Esophagus squamous epithelium (tissue), 5 donors: ENCODE measurements around the gene EVA1A. TPM values are rescaled to one million over a fixed set of nuclear protein-coding genes. Genes with fewer than 3 reads are reported as not detected.

ENCODE experiments used
- DNase-seq: peaks from one replicate; lab custom pipeline; 2025; lab: John Stamatoyannopoulos, UW
- H3K27ac ChIP-seq, 4 donors: fragments of 200-600 bp; sonication (generic); one replicate each; pipeline ENCODE4 v1.5.1; 2016 to 2019; ENCODE audit warnings: mild to moderate bottlenecking in 1 of 4
- H3K27me3 ChIP-seq, 4 donors: fragments of 200-600 bp; sonication (generic); 1 replicate in 3 of 4; 2 replicates in 1 of 4; pipeline versions ENCODE4 v1.5.1 to v1.6.0; 2017 to 2021; ENCODE audit warnings: antibody characterized with exemption in 1 of 4
- H3K36me3 ChIP-seq, 3 donors: fragments of 200-600 bp; sonication (generic); one replicate each; pipeline ENCODE4 v1.5.1; 2016 to 2019
- H3K4me1 ChIP-seq, 3 donors: fragments of 200-600 bp; sonication (generic); one replicate each; pipeline ENCODE4 v1.5.1; 2017 to 2019
- H3K4me3 ChIP-seq, 4 donors: fragments of 200-600 bp; sonication (generic); 1 replicate in 3 of 4; 2 replicates in 1 of 4; pipeline ENCODE4 v1.5.1; 2016 to 2019; ENCODE audit warnings: mild to moderate bottlenecking in 2 of 4, moderate library complexity in 1 of 4
- H3K9me3 ChIP-seq, 3 donors: fragments of 200-600 bp; sonication (generic); one replicate each; pipeline ENCODE4 v1.5.1; 2016 to 2019
- POLR2A ChIP-seq, 4 donors: fragments of 450-650 bp; IDR thresholded peaks; one replicate each; pipeline ENCODE4 v1.6.1; 2017; ENCODE audit warnings: antibody characterized with exemption in 4 of 4, mild to moderate bottlenecking in 4 of 4, moderate library complexity in 3 of 4
- WGBS, 2 donors: methylation state at CpG; one replicate each; pipeline ENCODE4 v1.1.5; 2018; 5-methylcytosine and 5-hydroxymethylcytosine counted together
- intact Hi-C: fragments of 100-400 bp; cut with DNase I; formaldehyde crosslinking; loops from one replicate; pipeline ENCODE4 v1.15.0; 2022
- small RNA-seq, 4 donors: library from RNA; depleted of rRNA; stranded (forward); fragments of <200 nt; gene quantifications; one replicate each; pipeline ENCODE3, GENCODE V24; 2016
- total RNA-seq, 4 donors: library from RNA; depleted of rRNA; stranded (reverse); fragments of >200 nt; gene quantifications; one replicate each; pipeline ENCODE4 v1.1.0, GENCODE V29; 2016
- TF ChIP-seq, protein P1 (sequence below), 6 experiments: fragments of 450-650 bp in 4 of 6; fragments of 200-600 bp in 2 of 6; sonication (generic) in 2 of 6; IDR thresholded peaks; one replicate each; pipeline ENCODE4 v1.5.1; 2016 to 2019; ENCODE audit warnings: antibody characterized with exemption in 6 of 6, mild to moderate bottlenecking in 4 of 6, moderate library complexity in 4 of 6
- donor health status: DM: yes; HTN: yes; CAD: no.

EVA1A gene
- total RNA-seq, 4 donors from 2014 or later, result 0.26 to 9.4 (median 2.3) TPM; not detected in 1

DNA sequence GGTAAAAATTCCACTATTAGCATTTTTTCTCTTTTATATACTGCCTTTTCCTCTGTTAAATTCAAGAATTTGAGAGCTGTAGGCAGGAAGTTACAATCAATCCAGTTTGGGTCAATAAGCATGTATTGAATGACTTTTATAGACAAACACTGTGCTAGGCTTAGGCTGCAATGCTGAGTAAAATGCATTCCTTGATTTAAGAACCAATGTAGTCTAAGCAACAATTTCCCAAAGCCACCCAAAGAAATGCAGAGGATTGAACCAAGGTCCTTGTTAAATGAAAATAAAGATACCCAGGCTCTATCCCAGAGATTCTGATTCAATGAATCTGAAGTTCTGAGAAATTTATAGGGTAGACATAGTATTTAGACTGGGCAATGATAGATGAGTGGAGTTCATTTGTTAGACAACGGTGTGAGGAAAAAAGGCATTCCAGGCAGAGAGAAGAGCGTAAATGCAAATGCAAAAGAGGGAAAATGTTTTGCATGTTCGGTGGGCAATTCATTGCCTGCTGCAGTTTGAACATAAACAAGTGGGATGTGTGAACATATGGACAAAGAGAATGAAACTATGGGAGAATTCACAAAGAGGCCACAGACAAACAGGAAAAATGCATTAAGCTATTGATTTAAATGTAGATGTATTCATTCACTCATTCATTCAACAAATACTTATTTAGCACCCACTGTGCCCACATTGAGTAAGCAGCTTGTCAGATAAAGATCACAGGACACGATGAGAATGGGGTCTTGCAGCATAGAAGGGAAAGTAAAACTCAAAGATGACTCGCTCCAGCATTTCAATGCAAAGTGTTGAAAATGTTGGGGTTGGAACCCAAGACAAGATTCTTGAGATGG, 107.1 kb downstream of the EVA1A start:
- no peak for DNase-seq
- no peaks in the 10 kb centered on the region for H3K4me1 ChIP-seq
- TF ChIP-seq, protein P1, sequence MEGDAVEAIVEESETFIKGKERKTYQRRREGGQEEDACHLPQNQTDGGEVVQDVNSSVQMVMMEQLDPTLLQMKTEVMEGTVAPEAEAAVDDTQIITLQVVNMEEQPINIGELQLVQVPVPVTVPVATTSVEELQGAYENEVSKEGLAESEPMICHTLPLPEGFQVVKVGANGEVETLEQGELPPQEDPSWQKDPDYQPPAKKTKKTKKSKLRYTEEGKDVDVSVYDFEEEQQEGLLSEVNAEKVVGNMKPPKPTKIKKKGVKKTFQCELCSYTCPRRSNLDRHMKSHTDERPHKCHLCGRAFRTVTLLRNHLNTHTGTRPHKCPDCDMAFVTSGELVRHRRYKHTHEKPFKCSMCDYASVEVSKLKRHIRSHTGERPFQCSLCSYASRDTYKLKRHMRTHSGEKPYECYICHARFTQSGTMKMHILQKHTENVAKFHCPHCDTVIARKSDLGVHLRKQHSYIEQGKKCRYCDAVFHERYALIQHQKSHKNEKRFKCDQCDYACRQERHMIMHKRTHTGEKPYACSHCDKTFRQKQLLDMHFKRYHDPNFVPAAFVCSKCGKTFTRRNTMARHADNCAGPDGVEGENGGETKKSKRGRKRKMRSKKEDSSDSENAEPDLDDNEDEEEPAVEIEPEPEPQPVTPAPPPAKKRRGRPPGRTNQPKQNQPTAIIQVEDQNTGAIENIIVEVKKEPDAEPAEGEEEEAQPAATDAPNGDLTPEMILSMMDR (IDR thresholded peaks at IDR 0.05), result no peak
- TF ChIP-seq POLR2A (IDR thresholded peaks at IDR 0.05), result no peak
- no peaks in the 10 kb centered on the region for H3K36me3 ChIP-seq
- no peak overlapping the region for H3K27ac ChIP-seq
- WGBS, 2 donors, result 55 to 59% methylated on average over 5 of the region's 5 CpGs
- peaks cover 0 to 4% (median 0%) of the 10 kb centered on the region in 3 donors for H3K9me3 ChIP-seq
- no peaks in the 10 kb centered on the region for H3K27me3 ChIP-seq
- intact Hi-C loops, result no loop called here
- no peak overlapping the region for H3K4me3 ChIP-seq

DNA sequence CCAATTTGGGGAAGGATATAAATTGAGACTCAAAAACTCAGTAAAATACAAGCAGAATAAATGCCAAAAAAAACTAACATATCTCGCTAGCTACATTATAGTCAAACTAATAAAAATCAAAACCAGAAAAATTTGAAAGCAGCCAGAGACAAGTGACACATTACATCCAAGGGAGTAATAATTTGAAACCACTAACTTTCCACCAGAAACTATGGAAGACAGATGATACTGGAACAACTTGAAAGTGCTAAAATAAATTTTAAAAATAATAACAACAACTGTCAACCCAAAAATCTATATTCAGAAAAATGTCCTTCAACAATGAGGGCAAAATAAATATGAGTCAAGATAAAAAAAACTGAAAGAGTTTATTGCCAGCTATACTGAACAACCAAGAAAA, 110.7 kb downstream of the EVA1A start:
- Histone ChIP-seq H3K4me3 (no peak overlapping the region), H3K27me3 (no peaks in the 10 kb centered on the region), H3K9me3 (peaks cover 0 to 4% (median 0%) of the 10 kb centered on the region in 3 donors), H3K4me1 (no peaks in the 10 kb centered on the region), H3K27ac (no peak overlapping the region), H3K36me3 (no peaks in the 10 kb centered on the region)
- intact Hi-C loops, result no loop called here
- 77 to 88% methylated on average over 1 of the region's 1 CpG for WGBS, 2 donors
- TF ChIP-seq, protein P1 (IDR thresholded peaks at IDR 0.05), result no peak
- TF ChIP-seq POLR2A (IDR thresholded peaks at IDR 0.05), result no peak
- no peak for DNase-seq

DNA sequence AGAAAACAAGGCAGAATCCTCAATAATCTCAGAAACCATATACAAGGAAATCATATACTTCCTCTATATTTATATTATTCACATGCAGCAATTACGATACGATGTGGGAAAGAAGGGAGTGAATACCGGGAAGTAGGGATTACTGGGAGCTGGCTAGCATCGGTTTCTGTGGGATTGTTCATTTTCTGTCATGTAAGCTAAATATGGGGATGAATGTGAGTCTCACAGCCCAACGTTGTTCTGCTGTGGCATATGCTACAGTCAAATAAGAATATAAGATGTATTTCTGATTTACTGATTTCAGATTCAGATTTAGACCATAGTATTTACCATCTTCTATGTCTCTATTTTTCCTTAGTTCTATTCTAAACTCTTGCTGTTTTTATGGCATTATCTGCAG, 113.6 kb downstream of the EVA1A start:
- Histone ChIP-seq H3K36me3 (no peaks in the 10 kb centered on the region), H3K27ac (no peak overlapping the region), H3K27me3 (no peaks in the 10 kb centered on the region), H3K4me1 (no peaks in the 10 kb centered on the region), H3K4me3 (no peak overlapping the region), H3K9me3 (peaks cover 0 to 4% (median 0%) of the 10 kb centered on the region in 3 donors)
- 85 to 87% methylated on average over 5 of the region's 5 CpGs for WGBS, 2 donors
- intact Hi-C loops, result no loop called here
- DNase-seq, result no peak
- TF ChIP-seq, protein P1 (IDR thresholded peaks at IDR 0.05), result no peak
- TF ChIP-seq POLR2A (IDR thresholded peaks at IDR 0.05), result no peak

Small RNA genes lying within 50 kb of the gene (small RNA-seq; reads per million reads assigned to genes)
- gene RF01233, result 0 reads per million in 4 donors

Other genes starting within 250 kb of the EVA1A start
- gene MRPL19, start 85.8 kb upstream of the EVA1A start, total RNA-seq, result 10 to 100 TPM; 29.6 to 48.5 (median 43.6) TPM
- gene GCFC2, start 150.0 kb upstream of the EVA1A start, total RNA-seq, result 10 to 100 TPM; 10.2 to 22.7 (median 14.5) TPM